Hepatocyte (in vitro differentiated cells): ENCODE data around the gene OR5H15. TPM values are rescaled to one million over a fixed set of nuclear protein-coding genes. Genes with fewer than 3 reads are reported as not detected.

ENCODE experiments used
- DNase-seq: peaks from one replicate; pipeline ENCODE4 v3.0.0-alpha.2; 2016; ENCODE audit warnings: low spot score
- H2AFZ ChIP-seq: fragments of 200-600 bp; sonication (generic); 2 replicates; pipeline ENCODE4 v1.6.0; 2016; ENCODE audit warnings: antibody characterized with exemption, mild to moderate bottlenecking
- H3K27ac ChIP-seq: fragments of 200-600 bp; sonication (generic); 2 replicates; pipeline ENCODE4 v1.5.1; 2016; ENCODE audit warnings: mild to moderate bottlenecking
- H3K27me3 ChIP-seq: fragments of 200-600 bp; sonication (generic); 2 replicates; pipeline ENCODE4 v1.6.1; 2016
- H3K36me3 ChIP-seq: fragments of 200-600 bp; sonication (generic); replicated peaks from 2 replicates; pipeline ENCODE4 v1.5.1; 2016; ENCODE audit warnings: low read depth; ENCODE audit not compliant: insufficient read depth
- H3K4me1 ChIP-seq: fragments of 200-600 bp; sonication (generic); 2 replicates; pipeline ENCODE4 v1.5.1; 2016; ENCODE audit warnings: mild to moderate bottlenecking, moderate library complexity; ENCODE audit not compliant: insufficient read depth
- H3K4me2 ChIP-seq: fragments of 200-600 bp; sonication (generic); 2 replicates; pipeline ENCODE4 v1.6.0; 2016
- H3K4me3 ChIP-seq: fragments of 200-600 bp; sonication (generic); 2 replicates; pipeline ENCODE4 v1.5.1; 2016; ENCODE audit warnings: mild to moderate bottlenecking
- H3K79me2 ChIP-seq: fragments of 200-600 bp; sonication (generic); 2 replicates; pipeline ENCODE4 v1.6.0; 2017; ENCODE audit warnings: mild to moderate bottlenecking
- H3K9me2 ChIP-seq: fragments of 200-600 bp; sonication (generic); replicated peaks from 2 replicates; pipeline ENCODE4 v1.6.0; 2017; ENCODE audit warnings: mild to moderate bottlenecking; ENCODE audit not compliant: insufficient read depth
- H3K9me3 ChIP-seq: fragments of 200-600 bp; sonication (generic); 2 replicates; pipeline ENCODE4 v1.5.1; 2016; ENCODE audit warnings: low read depth, mild to moderate bottlenecking
- H4K20me1 ChIP-seq: fragments of 200-600 bp; sonication (generic); 2 replicates; pipeline ENCODE4 v1.6.0; 2016; ENCODE audit warnings: mild to moderate bottlenecking; ENCODE audit not compliant: insufficient read depth, poor library complexity, severe bottlenecking
- EZH2 ChIP-seq: fragments of 200-600 bp; sonication (generic); IDR thresholded peaks from 2 replicates; pipeline ENCODE4 v1.6.1; 2016; ENCODE audit warnings: antibody characterized with exemption, mild to moderate bottlenecking, borderline replicate concordance
- EZH2phosphoT487 ChIP-seq: fragments of 200-600 bp; sonication (generic); IDR thresholded peaks from one replicate; pipeline ENCODE4 v1.6.1; 2018; ENCODE audit warnings: antibody characterized with exemption, mild to moderate bottlenecking, low read depth, moderate library complexity; ENCODE audit not compliant: unreplicated experiment, severe bottlenecking
- WGBS: methylation state at CpG from one replicate; pipeline ENCODE4 v1.1.6; 2016; ENCODE audit warnings: low lambda C conversion rate; ENCODE audit errors: missing lambda C conversion rate; 5-methylcytosine and 5-hydroxymethylcytosine counted together
- polyA plus RNA-seq: library from polyadenylated mRNA; unstranded; fragments of >200 nt; fragmentation: Nextera tagmentation; extraction: Ambion mirVana; gene quantifications from 2 replicates; pipeline ENCODE4 v1.2.1, GENCODE V29; 2016
- total RNA-seq: library from RNA; depleted of rRNA; stranded (reverse); fragments of >200 nt; gene quantifications from 2 replicates; pipeline ENCODE4 v1.2.3, GENCODE V29; 2014
- TF ChIP-seq, protein P1 (sequence below): fragments of 200-600 bp; sonication (generic); IDR thresholded peaks from 2 replicates; pipeline ENCODE4 v1.5.1; 2016; ENCODE audit warnings: antibody characterized with exemption, mild to moderate bottlenecking; ENCODE audit not compliant: poor library complexity

Gene OR5H15
- total and polyA plus RNA-seq, 2 experiments from 2014 or later, result not detected

DNA sequence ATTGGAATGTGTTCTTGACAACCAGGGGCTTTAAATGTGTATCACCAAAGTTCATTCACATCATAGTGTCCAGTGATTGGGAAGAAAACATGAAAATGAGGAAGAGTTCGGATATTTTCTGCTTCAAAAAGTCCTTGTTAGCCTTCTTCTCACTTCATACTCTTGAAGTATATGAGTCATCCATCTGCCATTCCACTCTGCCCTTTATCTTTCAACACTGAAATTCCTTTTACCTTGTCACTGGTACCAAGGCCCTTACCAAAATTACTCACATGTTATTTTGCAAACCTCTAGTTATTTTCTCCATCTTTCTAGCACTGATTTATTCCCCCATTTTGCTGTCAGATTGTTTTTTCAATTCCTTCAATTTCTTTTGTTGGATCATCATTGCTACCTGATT lies 32.5 kb downstream of the OR5H15 start:
- no peak overlapping the region for H3K4me3 ChIP-seq
- H3K9me2 ChIP-seq, result no peaks in the 10 kb centered on the region
- TF ChIP-seq, protein P1, sequence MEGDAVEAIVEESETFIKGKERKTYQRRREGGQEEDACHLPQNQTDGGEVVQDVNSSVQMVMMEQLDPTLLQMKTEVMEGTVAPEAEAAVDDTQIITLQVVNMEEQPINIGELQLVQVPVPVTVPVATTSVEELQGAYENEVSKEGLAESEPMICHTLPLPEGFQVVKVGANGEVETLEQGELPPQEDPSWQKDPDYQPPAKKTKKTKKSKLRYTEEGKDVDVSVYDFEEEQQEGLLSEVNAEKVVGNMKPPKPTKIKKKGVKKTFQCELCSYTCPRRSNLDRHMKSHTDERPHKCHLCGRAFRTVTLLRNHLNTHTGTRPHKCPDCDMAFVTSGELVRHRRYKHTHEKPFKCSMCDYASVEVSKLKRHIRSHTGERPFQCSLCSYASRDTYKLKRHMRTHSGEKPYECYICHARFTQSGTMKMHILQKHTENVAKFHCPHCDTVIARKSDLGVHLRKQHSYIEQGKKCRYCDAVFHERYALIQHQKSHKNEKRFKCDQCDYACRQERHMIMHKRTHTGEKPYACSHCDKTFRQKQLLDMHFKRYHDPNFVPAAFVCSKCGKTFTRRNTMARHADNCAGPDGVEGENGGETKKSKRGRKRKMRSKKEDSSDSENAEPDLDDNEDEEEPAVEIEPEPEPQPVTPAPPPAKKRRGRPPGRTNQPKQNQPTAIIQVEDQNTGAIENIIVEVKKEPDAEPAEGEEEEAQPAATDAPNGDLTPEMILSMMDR, result no peak
- TF ChIP-seq EZH2 (no peak), EZH2phosphoT487 (no peak)
- H3K27me3 ChIP-seq, result no peaks in the 10 kb centered on the region
- H3K9me3 ChIP-seq, result no peaks in the 10 kb centered on the region
- H3K36me3 ChIP-seq, result no peaks in the 10 kb centered on the region
- H3K4me2 ChIP-seq, result no peak overlapping the region
- no peaks in the 10 kb centered on the region for H3K79me2 ChIP-seq
- no peak for DNase-seq
- no peaks in the 10 kb centered on the region for H4K20me1 ChIP-seq
- no peaks in the 10 kb centered on the region for H3K4me1 ChIP-seq
- H3K27ac ChIP-seq, result no peak overlapping the region
- WGBS, result 62% methylated on average over 1 of the region's 1 CpG
- no peak overlapping the region for H2AFZ ChIP-seq

DNA sequence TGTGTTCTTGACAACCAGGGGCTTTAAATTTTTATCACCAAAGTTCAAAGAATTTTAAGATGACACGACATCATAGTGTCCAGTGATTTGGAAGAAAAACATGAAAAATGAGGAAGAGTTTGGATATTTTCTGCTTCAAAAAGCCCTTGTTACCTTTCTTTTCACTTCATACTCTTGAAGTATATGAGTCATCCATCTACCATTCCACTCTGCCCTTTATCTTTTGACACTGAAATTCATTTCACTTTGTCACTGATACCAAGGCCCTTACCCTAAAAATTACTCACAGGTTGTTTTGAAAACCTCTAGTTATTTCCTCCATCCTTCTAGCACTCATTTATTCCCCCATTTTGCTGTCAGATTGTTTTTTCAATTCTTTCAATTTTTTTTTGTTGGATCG lies 42.7 kb downstream of the OR5H15 start:
- WGBS, result 76% methylated on average over 2 of the region's 2 CpGs

DNA sequence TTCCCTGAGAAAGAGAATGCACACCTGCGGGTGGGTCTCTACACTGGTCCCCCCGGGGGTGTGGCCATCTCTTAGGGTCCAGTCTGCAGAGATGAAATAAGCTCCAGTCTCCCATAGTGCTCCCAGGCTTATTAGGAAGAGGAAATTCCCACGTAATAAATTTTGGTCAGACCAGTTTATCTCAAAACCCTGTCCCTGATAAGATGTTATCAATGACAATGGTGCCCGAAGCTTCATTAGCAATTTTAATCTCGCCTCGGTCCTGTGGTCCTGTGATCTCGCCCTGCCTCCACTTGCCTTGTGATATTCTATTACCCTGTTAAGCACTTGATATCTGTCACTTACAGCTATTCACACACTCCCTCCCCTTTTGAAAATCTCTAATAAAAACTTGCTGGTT lies 46.8 kb downstream of the OR5H15 start:
- DNase-seq, result no peak
- TF ChIP-seq EZH2phosphoT487 (no peak), EZH2 (no peak)
- TF ChIP-seq, protein P1, result no peak
- H3K36me3 ChIP-seq, result no peaks in the 10 kb centered on the region
- no peaks in the 10 kb centered on the region for H3K79me2 ChIP-seq
- H3K4me2 ChIP-seq, result no peak overlapping the region
- no peak overlapping the region for H3K27ac ChIP-seq
- H3K27me3 ChIP-seq, result no peaks in the 10 kb centered on the region
- no peaks in the 10 kb centered on the region for H3K9me3 ChIP-seq
- 22% methylated on average over 7 of the region's 7 CpGs for WGBS
- H3K4me3 ChIP-seq, result no peak overlapping the region
- no peaks in the 10 kb centered on the region for H3K9me2 ChIP-seq
- no peaks in the 10 kb centered on the region for H3K4me1 ChIP-seq
- H2AFZ ChIP-seq, result no peak overlapping the region
- H4K20me1 ChIP-seq, result no peaks in the 10 kb centered on the region

More for the DNA sequence above, 42.7 kb downstream of the OR5H15 start:
- no peaks in the 10 kb centered on the region for H3K36me3 ChIP-seq
- H3K79me2 ChIP-seq, result no peaks in the 10 kb centered on the region
- no peak overlapping the region for H3K27ac ChIP-seq
- no peak for DNase-seq
- H3K27me3 ChIP-seq, result no peaks in the 10 kb centered on the region
- H3K4me1 ChIP-seq, result no peaks in the 10 kb centered on the region
- H4K20me1 ChIP-seq, result no peaks in the 10 kb centered on the region
- H2AFZ ChIP-seq, result no peak overlapping the region
- no peak for TF ChIP-seq EZH2
- no peak for TF ChIP-seq EZH2phosphoT487
- TF ChIP-seq, protein P1, result no peak
- no peak overlapping the region for H3K4me3 ChIP-seq
- no peak overlapping the region for H3K4me2 ChIP-seq
- no peaks in the 10 kb centered on the region for H3K9me2 ChIP-seq
- H3K9me3 ChIP-seq, result no peaks in the 10 kb centered on the region

DNA sequence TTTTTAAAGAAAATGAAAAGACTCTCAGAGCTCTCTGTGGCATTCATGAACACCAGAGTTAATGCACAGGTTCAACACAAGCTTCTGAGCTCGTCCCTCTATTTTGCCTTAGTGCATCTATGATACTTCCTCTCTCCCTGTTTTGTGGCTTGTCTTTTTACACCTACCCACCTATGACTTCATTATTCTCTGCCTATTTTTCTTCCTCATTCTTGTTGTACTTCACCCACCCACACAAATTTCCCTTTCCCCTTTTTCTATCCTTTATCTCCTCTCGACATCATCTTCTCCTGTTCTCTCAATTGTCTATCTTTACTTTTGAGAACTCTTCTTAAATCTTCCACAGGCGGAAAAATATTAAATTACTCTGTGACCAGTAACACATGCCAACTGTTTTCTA lies 48.6 kb downstream of the OR5H15 start:
- Histone ChIP-seq H3K79me2 (no peaks in the 10 kb centered on the region), H3K4me3 (no peak overlapping the region), H3K27ac (no peak overlapping the region), H3K4me1 (no peaks in the 10 kb centered on the region), H3K4me2 (no peak overlapping the region), H3K27me3 (no peaks in the 10 kb centered on the region), H3K9me3 (no peaks in the 10 kb centered on the region), H2AFZ (no peak overlapping the region), H3K36me3 (no peaks in the 10 kb centered on the region), H4K20me1 (no peaks in the 10 kb centered on the region), H3K9me2 (no peaks in the 10 kb centered on the region)
- no peak for TF ChIP-seq EZH2
- no peak for TF ChIP-seq EZH2phosphoT487
- TF ChIP-seq, protein P1, result no peak
- 87% methylated on average over 3 of the region's 3 CpGs for WGBS
- no peak for DNase-seq
